Erythroblast (primary cell): ENCODE measurements around the gene AP2A1.

Experiments used
- GATA1 ChIP-seq: IDR thresholded peaks from 2 replicates; pipeline ENCODE4 v1.6.1; 2011; ENCODE audit warnings: low read depth, mild to moderate bottlenecking, control low read depth, low read length, moderate library complexity
- POLR2A ChIP-seq: IDR thresholded peaks from 2 replicates; pipeline ENCODE4 v1.6.1; 2011; ENCODE audit warnings: mild to moderate bottlenecking, low read length

- TF ChIP-seq POLR2A (peak; percentile 31), GATA1 (no peak)
Measured at GRCh38 chr19:49772850-49773432, 6.1 kb downstream of the AP2A1 start.
